ENCODE measurements around the gene SHKBP1. TPM values are rescaled to one million over a fixed set of nuclear protein-coding genes. Genes with fewer than 3 reads are reported as not detected.
A peak's percentile ranks its signal among the peaks of the same experiment; 100 is the strongest.
"Not testable (repeated sequence)": the region's sequence is repeated elsewhere in the genome, so short reads cannot be mapped to it uniquely, and the experiment has no call there.

The SHKBP1 gene
- total and polyA plus RNA-seq, 4 experiments from 2014 or later, result 137 to 170 (median 161) TPM

GRCh38 chr19:40534148-40534547 lies 42.5 kb upstream of the SHKBP1 start:
- Mint-ChIP-seq H3K36me3 (no peaks in the 10 kb centered on the region), H3K9me3 (peaks cover 0 to 11% (median 0%) of the 10 kb centered on the region in 8 donors), H3K4me1 (peaks cover 7 to 20% (median 11%) of the 10 kb centered on the region in 4 donors), H3K4me3 (no peak overlapping the region), H3K27ac (no peak overlapping the region), H3K27me3 (peaks cover 16 to 27% of the 10 kb centered on the region in 2 donors)
- Histone ChIP-seq H3K36me3 (ENCODE audit: insufficient read depth, low read length) (no peaks in the 10 kb centered on the region), H3K27ac (ENCODE audit: low read depth, low read length) (no peak overlapping the region), H3K4me1 (ENCODE audit: insufficient read depth, low read length) (peaks cover 9% of the 10 kb centered on the region), H3K27me3 (ENCODE audit: insufficient read depth, low read length) (peaks cover 9% of the 10 kb centered on the region), H3K4me3 (ENCODE audit: low read length in 2 of 2) (no peak overlapping the region), H3K9me3 (ENCODE audit: control insufficient read depth in 1 of 2, low read length in 2 of 2) (no peaks in the 10 kb centered on the region)
- no peak for DNase-seq
- ChIA-PET POLR2A (ENCODE audit: partially characterized antibody) (no interaction called here), CTCF (ENCODE audit: partially characterized antibody) (interaction anchor here (0.8 to 2.5 kb wide), 4 partner anchors 15 to 100 kb away, joined by 3 to 8 read pairs (median 6); no protein-coding TSS in a partner anchor)
- intact Hi-C loops (cut with micrococcal nuclease), result no loop called here

GRCh38 chr19:40539070-40539469 lies 37.6 kb upstream of the SHKBP1 start:
- Histone ChIP-seq H3K4me1 (ENCODE audit: insufficient read depth, low read length) (no peaks in the 10 kb centered on the region), H3K9me3 (ENCODE audit: control insufficient read depth in 1 of 2, low read length in 2 of 2) (no peaks in the 10 kb centered on the region), H3K36me3 (ENCODE audit: insufficient read depth, low read length) (no peaks in the 10 kb centered on the region), H3K27ac (ENCODE audit: low read depth, low read length) (no peak overlapping the region), H3K4me3 (ENCODE audit: low read length in 2 of 2) (no peak overlapping the region), H3K27me3 (ENCODE audit: insufficient read depth, low read length) (no peaks in the 10 kb centered on the region)
- no peak overlapping the region for H3K4me3 Mint-ChIP-seq
- CTCF ChIA-PET (ENCODE audit: partially characterized antibody), result no interaction called here
- H3K27ac Mint-ChIP-seq, result no peak overlapping the region
- peaks cover 0 to 5% (median 0%) of the 10 kb centered on the region in 8 donors for H3K9me3 Mint-ChIP-seq
- intact Hi-C loops (cut with micrococcal nuclease), result no loop called here
- peaks cover 0 to 1% (median under 1%) of the 10 kb centered on the region in 4 donors for H3K4me1 Mint-ChIP-seq
- POLR2A ChIA-PET (ENCODE audit: partially characterized antibody), result no interaction called here
- peaks cover 3 to 7% of the 10 kb centered on the region in 2 donors for H3K27me3 Mint-ChIP-seq
- DNase-seq, result no peak
- no peaks in the 10 kb centered on the region for H3K36me3 Mint-ChIP-seq

DNA sequence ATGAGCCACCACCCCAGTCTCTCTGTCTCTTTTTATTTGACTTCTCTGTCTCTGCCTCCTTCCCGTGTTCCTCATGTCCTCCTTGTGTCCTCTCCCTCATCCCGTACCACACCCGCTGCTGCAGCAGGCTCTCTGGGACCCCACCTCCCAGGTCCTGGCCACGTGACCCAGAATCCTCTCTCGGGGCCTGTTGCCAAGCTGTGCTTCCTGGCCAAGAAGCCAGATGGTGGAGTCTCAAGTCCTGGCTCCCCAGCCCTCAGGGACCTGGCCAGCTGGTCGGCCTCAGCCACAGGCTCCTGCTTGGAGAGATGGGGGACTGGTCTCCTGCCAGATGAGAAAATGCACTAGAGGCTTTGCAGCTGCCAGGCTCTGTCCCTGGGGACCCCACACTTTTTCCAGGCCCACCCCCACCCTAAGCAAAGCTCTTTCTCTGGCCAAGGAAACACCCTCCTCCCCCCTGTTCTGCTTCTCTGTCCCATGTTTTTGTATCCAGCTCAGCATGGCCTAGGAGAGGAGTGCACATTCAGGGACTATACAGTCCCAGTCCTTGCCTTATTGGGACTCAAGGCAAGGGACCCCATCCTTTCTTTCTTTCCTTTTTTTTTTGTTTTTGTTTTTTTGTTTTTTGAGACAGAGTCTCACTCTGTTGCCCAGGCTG lies 34.3 kb upstream of the SHKBP1 start:
- DNase-seq, result no peak
- H3K9me3 ChIP-seq (ENCODE audit: control insufficient read depth in 1 of 2, low read length in 2 of 2), result no peaks in the 10 kb centered on the region
- no peak overlapping the region for H3K27ac ChIP-seq (ENCODE audit: low read depth, low read length)
- POLR2A ChIA-PET (ENCODE audit: partially characterized antibody), result no interaction called here
- CTCF ChIA-PET (ENCODE audit: partially characterized antibody), result interaction anchor here (4.9 kb wide), 1 partner anchor 92 kb away, joined by 40 read pairs; no protein-coding TSS in a partner anchor
- H3K36me3 ChIP-seq (ENCODE audit: insufficient read depth, low read length), result no peaks in the 10 kb centered on the region
- H3K27me3 ChIP-seq (ENCODE audit: insufficient read depth, low read length), result no peaks in the 10 kb centered on the region
- intact Hi-C loops (cut with micrococcal nuclease), result no loop called here
- no peaks in the 10 kb centered on the region for H3K4me1 ChIP-seq (ENCODE audit: insufficient read depth, low read length)
- no peak overlapping the region for H3K4me3 ChIP-seq (ENCODE audit: low read length in 2 of 2)
- peaks cover 7 to 9% of the 10 kb centered on the region in 2 donors for H3K27me3 Mint-ChIP-seq
- peaks cover 0 to 1% (median under 1%) of the 10 kb centered on the region in 4 donors for H3K4me1 Mint-ChIP-seq
- peaks cover 0 to 4% (median 2%) of the 10 kb centered on the region in 8 donors for H3K9me3 Mint-ChIP-seq
- H3K4me3 Mint-ChIP-seq, result no peak overlapping the region
- peak overlapping the region in 1 of 7 donors; percentile 18 for H3K27ac Mint-ChIP-seq
- H3K36me3 Mint-ChIP-seq, result no peaks in the 10 kb centered on the region

DNA sequence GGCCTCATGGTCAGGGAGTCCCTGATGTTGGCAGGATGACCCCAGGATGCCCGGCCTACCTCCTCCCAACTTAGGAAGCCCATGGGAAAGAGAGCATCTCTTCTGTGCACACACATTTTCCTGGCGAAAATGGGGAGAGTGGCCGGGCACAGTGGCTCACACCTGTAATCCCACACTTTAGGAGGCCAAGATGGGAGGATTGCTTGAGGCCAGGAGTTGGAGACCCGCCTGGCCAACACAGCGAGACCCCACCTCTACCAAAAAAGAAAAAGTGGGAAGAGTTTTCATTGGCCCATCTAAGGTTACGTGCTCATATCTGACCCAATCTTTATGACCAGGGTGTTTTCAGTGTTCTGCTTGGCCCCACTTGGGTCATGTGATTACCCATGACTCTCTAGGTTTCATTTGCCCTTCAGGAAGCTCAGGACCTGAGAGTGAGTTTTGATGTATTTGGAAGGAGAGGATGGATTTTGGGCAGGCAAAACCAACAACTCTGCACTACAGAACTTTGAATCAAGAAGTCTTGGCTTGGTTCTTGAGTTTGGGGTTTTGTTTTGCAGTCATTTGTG lies 33.6 kb upstream of the SHKBP1 start:
- POLR2A ChIA-PET (ENCODE audit: partially characterized antibody), result no interaction called here
- Histone ChIP-seq H3K4me3 (ENCODE audit: low read length in 2 of 2) (no peak overlapping the region), H3K36me3 (ENCODE audit: insufficient read depth, low read length) (no peaks in the 10 kb centered on the region), H3K27me3 (ENCODE audit: insufficient read depth, low read length) (no peaks in the 10 kb centered on the region), H3K9me3 (ENCODE audit: control insufficient read depth in 1 of 2, low read length in 2 of 2) (no peaks in the 10 kb centered on the region), H3K4me1 (ENCODE audit: insufficient read depth, low read length) (no peaks in the 10 kb centered on the region), H3K27ac (ENCODE audit: low read depth, low read length) (no peak overlapping the region)
- peaks cover 0 to 4% (median 2%) of the 10 kb centered on the region in 8 donors for H3K9me3 Mint-ChIP-seq
- peaks cover 11 to 12% of the 10 kb centered on the region in 2 donors for H3K27me3 Mint-ChIP-seq
- CTCF ChIA-PET (ENCODE audit: partially characterized antibody), result interaction anchor here (4.9 kb wide), 1 partner anchor 91 kb away, joined by 40 read pairs; no protein-coding TSS in a partner anchor
- intact Hi-C loops (cut with micrococcal nuclease), result no loop called here
- no peaks in the 10 kb centered on the region for H3K36me3 Mint-ChIP-seq
- H3K4me3 Mint-ChIP-seq, result no peak overlapping the region
- H3K27ac Mint-ChIP-seq, result peak overlapping the region in 1 of 7 donors; percentile 18
- H3K4me1 Mint-ChIP-seq, result peaks cover 0 to 1% (median under 1%) of the 10 kb centered on the region in 4 donors
- DNase-seq, result no peak

DNA sequence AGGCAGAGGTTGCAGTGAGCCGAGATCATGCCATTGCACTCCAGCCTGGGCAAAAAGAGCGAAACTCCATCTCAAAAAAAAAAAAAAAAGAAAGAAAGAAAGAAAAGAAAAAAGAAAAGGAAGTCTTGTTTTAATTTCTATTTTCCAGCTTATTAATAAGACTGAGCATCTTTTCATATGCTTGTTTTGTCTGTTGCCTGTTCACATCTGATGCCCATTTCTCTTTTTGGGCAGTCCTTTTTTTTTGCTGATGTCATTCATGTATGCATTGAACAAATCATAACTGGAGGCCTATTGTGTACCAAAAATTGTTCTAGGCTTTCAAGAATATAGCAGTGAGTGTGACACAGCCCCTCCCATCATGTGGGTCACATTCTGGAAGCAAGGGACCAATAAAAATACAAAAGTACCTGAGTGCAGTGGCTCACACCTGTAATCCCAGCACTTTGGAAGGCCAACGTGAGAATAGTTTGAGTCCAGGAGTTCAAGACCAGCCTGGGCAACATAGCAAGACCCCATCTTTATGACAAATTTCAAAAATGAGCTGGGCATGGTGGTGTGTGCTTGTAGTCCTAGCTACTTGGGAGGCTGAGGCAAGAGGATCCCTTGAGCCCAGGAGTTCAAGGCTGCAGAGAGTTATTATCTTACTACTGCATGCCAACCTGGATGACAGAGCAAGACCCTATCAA lies 30.4 kb upstream of the SHKBP1 start:
- Mint-ChIP-seq H3K27me3 (peaks cover 21 to 32% of the 10 kb centered on the region in 2 donors), H3K4me1 (peaks cover 3 to 11% (median 7%) of the 10 kb centered on the region in 4 donors)
- H3K27me3 ChIP-seq (ENCODE audit: insufficient read depth, low read length); intact Hi-C loops (cut with micrococcal nuclease); POLR2A ChIA-PET (ENCODE audit: partially characterized antibody); H3K4me3 ChIP-seq (ENCODE audit: low read length in 2 of 2); H3K27ac ChIP-seq (ENCODE audit: low read depth, low read length); H3K4me1 ChIP-seq (ENCODE audit: insufficient read depth, low read length); H3K27ac Mint-ChIP-seq; H3K4me3 Mint-ChIP-seq; H3K9me3 Mint-ChIP-seq; DNase-seq; H3K36me3 ChIP-seq (ENCODE audit: insufficient read depth, low read length); H3K9me3 ChIP-seq (ENCODE audit: control insufficient read depth in 1 of 2, low read length in 2 of 2); H3K36me3 Mint-ChIP-seq: not testable (repeated sequence)
- CTCF ChIA-PET (ENCODE audit: partially characterized antibody), result interaction anchor here (0.6 to 1.1 kb wide), 3 partner anchors 14 to 164 kb away, joined by 3 read pairs; no protein-coding TSS in a partner anchor

- CTCF ChIA-PET (ENCODE audit: partially characterized antibody), result interaction anchor here (0.8 to 2.7 kb wide), 2 partner anchors 56 to 87 kb away, joined by 3 to 26 read pairs; no protein-coding TSS in a partner anchor
- H3K27ac ChIP-seq (ENCODE audit: low read depth, low read length); H3K4me3 Mint-ChIP-seq; H3K9me3 Mint-ChIP-seq; POLR2A ChIA-PET (ENCODE audit: partially characterized antibody); H3K27ac Mint-ChIP-seq; H3K36me3 ChIP-seq (ENCODE audit: insufficient read depth, low read length); H3K36me3 Mint-ChIP-seq; H3K9me3 ChIP-seq (ENCODE audit: control insufficient read depth in 1 of 2, low read length in 2 of 2); DNase-seq; intact Hi-C loops (cut with micrococcal nuclease); H3K4me1 ChIP-seq (ENCODE audit: insufficient read depth, low read length); H3K27me3 ChIP-seq (ENCODE audit: insufficient read depth, low read length); H3K4me3 ChIP-seq (ENCODE audit: low read length in 2 of 2): not testable (repeated sequence)
- Mint-ChIP-seq H3K4me1 (peaks cover 3 to 11% (median 6%) of the 10 kb centered on the region in 4 donors), H3K27me3 (peaks cover 22 to 34% of the 10 kb centered on the region in 2 donors)
These were observed 29.5 kb upstream of the SHKBP1 start for GRCh38 chr19:40547190-40547589.

DNA sequence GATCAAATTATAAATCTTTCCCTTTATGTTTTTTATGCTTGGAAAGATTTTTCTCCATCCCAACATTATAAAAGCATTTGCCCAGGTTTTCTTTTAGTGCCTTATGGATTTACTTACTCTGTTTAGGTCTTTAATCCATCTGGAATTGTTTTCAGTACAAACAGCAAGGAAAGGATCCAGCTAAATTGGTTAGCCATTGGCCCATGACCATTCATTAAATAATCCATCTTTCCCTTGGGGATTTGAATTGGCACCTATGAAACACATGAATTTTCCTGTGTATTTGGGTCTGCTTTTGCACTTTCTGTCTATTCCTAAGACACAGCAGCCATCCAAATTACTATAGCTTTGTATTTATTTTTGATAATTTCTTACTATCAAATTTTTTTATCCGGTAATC lies 28.8 kb upstream of the SHKBP1 start:
- no peak overlapping the region for H3K27ac ChIP-seq (ENCODE audit: low read depth, low read length)
- Mint-ChIP-seq H3K27me3 (peaks cover 26 to 40% of the 10 kb centered on the region in 2 donors), H3K4me1 (peaks cover 3 to 11% (median 6%) of the 10 kb centered on the region in 4 donors), H3K9me3 (peaks cover 0 to 4% (median 2%) of the 10 kb centered on the region in 8 donors), H3K36me3 (no peaks in the 10 kb centered on the region), H3K4me3 (no peak overlapping the region), H3K27ac (no peak overlapping the region)
- no peak overlapping the region for H3K4me3 ChIP-seq (ENCODE audit: low read length in 2 of 2)
- intact Hi-C loops (cut with micrococcal nuclease), result loop anchor here (2.0 kb wide), 1 partner anchor 87 kb away; no protein-coding TSS in a partner anchor
- ChIA-PET CTCF (ENCODE audit: partially characterized antibody) (interaction anchor here (0.8 to 4.8 kb wide), 5 partner anchors 23 to 91 kb away, joined by 3 to 57 read pairs (median 7); partner anchors contain the start of gene LTBP4), POLR2A (ENCODE audit: partially characterized antibody) (interaction anchor here (2.1 kb wide), 1 partner anchor 52 kb away, joined by 8 read pairs; no protein-coding TSS in a partner anchor)
- no peak for DNase-seq
- H3K9me3 ChIP-seq (ENCODE audit: control insufficient read depth in 1 of 2, low read length in 2 of 2), result no peaks in the 10 kb centered on the region
- peaks cover 5% of the 10 kb centered on the region for H3K4me1 ChIP-seq (ENCODE audit: insufficient read depth, low read length)
- no peaks in the 10 kb centered on the region for H3K36me3 ChIP-seq (ENCODE audit: insufficient read depth, low read length)
- peaks cover 5% of the 10 kb centered on the region for H3K27me3 ChIP-seq (ENCODE audit: insufficient read depth, low read length)
